GM12878 (cell line): ENCODE data around the gene FBLN1.

ENCODE experiments used
- CREB1 ChIP-seq: IDR thresholded peaks from 2 replicates; pipeline ENCODE4 v1.6.1; 2012; ENCODE audit warnings: low read depth, mild to moderate bottlenecking, inconsistent platforms
- CTCF ChIP-seq, 3 experiments: IDR thresholded peaks in 2 of 3; conservative IDR thresholded peaks in 1 of 3; 2 replicates each; pipeline ENCODE4 v1.5.1; 2011; ENCODE audit warnings: low read depth in 3 of 3, low read length in 3 of 3, mild to moderate bottlenecking in 3 of 3, control low read depth in 2 of 3, moderate library complexity in 2 of 3, inconsistent platforms in 1 of 3, mixed read lengths in 1 of 3; ENCODE audit not compliant: control insufficient read depth in 2 of 3, insufficient read depth in 1 of 3; ENCODE audit errors: extremely low read depth in 1 of 3
- NRF1 ChIP-seq: conservative IDR thresholded peaks from 2 replicates; pipeline ENCODE4 v1.6.1; 2011; ENCODE audit warnings: mild to moderate bottlenecking, low read depth, low read length, improper control_type of control experiment
- REST ChIP-seq: IDR thresholded peaks from 2 replicates; pipeline ENCODE4 v1.6.1; 2012; ENCODE audit warnings: mild to moderate bottlenecking, low read depth, low read length

GRCh38 chr22:45585946-45586540, 83.4 kb downstream of the FBLN1 start:
- no peak for TF ChIP-seq CREB1
- no peak for TF ChIP-seq CTCF (IDR thresholded peaks at IDR 0.05 in 2 of 3, conservative IDR thresholded peaks at IDR 0.05 in 1 of 3; ENCODE audit: control insufficient read depth in 2 of 3, extremely low read depth in 1 of 3, insufficient read depth in 1 of 3, low read depth in 3 of 3, low read length in 3 of 3)
- TF ChIP-seq NRF1 = no peak
- no peak for TF ChIP-seq REST
